GM12874 (cell line): Measurements from ENCODE around the gene C1QL2.

Experiments used
- TF ChIP-seq, protein P1 (sequence below): IDR thresholded peaks from 2 replicates; pipeline ENCODE4 v1.5.1; 2011; ENCODE audit warnings: low read depth, mild to moderate bottlenecking, control low read depth, low read length, moderate library complexity; ENCODE audit not compliant: insufficient read depth

The C1QL2 gene

DNA sequence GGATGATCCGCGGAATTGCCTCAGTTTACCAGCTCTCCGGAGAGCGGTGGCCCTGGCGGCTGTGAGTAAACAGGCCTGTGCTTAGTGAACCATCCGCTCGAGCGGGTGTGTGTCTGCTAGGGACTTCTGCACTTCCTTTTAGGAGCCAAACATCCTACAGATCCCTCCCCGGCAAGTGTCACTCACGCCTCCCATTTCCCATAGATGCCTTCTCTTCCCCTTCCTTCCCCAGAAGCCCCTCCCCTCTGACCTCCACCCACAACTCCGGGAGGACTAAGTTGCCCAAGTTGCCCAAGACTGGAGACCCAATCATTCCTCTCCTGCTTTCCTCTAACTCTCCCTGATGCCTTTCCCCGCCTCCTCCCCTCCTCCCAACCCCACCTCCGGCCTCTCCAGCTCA is 2.9 kb downstream of the C1QL2 start:
- TF ChIP-seq, protein P1, sequence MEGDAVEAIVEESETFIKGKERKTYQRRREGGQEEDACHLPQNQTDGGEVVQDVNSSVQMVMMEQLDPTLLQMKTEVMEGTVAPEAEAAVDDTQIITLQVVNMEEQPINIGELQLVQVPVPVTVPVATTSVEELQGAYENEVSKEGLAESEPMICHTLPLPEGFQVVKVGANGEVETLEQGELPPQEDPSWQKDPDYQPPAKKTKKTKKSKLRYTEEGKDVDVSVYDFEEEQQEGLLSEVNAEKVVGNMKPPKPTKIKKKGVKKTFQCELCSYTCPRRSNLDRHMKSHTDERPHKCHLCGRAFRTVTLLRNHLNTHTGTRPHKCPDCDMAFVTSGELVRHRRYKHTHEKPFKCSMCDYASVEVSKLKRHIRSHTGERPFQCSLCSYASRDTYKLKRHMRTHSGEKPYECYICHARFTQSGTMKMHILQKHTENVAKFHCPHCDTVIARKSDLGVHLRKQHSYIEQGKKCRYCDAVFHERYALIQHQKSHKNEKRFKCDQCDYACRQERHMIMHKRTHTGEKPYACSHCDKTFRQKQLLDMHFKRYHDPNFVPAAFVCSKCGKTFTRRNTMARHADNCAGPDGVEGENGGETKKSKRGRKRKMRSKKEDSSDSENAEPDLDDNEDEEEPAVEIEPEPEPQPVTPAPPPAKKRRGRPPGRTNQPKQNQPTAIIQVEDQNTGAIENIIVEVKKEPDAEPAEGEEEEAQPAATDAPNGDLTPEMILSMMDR, result no peak

DNA sequence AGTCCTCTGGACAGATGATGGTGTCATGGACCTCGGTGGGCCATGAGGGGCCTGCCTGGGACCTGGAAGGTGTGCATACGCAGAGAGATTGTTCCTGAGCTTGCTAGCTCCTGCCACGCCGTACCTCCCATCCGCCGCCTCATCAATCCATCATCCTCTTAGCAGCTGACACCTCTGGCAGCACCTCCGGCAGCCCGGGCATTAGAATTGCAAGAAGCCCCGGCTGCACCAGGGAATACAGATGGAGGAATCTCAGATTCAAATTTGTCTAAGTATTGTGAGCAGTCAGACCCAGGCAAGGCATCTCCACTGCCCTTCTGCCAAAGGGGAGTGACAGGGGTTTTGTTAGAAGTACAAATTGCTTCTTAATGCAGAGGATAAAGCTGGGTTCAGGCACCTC is 4.5 kb downstream of the C1QL2 start:
- TF ChIP-seq, protein P1, result no peak

DNA sequence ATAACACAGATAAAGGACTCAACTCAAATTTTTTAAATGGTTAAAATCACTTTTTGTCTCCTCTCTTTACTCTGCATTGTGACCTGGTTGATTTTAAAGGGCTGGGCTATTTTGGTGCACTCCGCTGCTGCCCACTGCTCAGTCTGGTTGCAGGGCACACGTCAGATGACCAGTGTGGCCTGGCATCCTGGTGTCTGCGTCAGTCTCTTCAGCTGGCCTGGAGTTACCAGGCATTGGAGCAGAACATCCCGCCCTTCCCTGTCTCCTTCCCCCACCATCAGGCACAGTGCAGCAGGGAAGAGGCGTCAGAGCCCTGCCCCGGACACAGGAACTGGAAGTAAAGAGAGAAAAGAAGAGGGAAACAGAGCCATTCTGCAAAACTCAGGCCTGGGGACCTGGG is 8.9 kb downstream of the C1QL2 start:
- TF ChIP-seq, protein P1, result no peak

DNA sequence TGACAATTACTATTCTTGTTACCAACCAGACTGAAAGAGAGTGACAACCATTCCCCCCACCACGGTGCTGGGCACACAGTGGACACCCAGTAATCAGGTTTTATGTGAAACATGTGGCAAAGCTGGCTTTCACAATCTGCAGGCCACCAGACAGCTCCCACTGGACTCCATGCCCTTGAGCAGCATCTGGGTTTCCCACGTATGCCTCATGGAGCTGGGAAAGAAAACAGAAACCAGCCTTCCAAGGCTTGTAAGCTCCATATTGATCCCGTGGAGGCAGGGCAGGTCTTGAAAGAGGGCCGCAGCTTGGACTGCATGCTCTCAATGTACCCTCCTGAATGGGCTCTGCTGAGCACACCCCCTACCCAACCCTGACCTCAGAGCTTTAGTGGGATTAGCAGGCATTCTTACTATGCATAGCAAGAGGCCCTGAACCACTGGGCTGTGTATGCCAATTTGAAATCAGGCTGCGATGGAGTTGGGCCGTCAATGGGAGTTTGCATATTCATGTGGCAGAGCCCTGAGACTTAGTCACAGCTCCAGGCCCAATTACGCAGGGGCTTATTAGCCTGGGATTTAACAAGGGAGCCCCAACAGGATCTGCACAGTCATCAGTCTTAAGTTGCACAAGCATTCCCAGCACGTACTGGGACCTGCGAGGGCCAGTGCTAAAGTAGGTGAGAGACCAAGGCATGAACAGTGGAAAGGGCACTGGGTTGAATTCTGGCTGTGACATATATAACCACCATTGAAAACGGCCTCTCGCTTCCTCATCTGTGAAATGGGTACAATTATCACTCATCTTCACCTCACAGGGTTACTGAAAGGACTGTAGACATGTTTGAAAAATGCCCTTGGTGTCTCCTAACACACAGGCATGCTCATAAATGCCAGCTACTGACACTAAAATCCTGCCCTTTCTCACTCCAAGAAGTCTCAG is 10.5 kb downstream of the C1QL2 start:
- TF ChIP-seq, protein P1, result no peak

DNA sequence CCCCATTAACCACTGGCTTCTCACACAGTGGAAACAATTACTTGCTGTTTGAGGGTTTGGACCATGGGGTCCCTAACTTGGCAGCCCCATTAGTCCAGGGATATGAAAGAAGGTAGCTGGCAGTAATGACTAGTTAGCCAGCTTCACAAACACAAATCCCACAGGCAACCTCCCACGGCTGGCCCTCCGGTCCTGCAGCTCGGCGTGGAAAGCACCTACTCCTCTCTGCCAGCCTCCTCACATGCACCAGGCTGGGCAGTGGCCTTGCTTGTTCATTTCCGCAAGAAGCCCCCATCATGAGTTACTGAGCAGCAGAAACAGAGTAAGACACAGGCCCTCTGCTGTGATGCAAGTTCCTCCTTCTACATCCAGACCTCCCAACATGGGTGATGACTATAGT is 13.7 kb downstream of the C1QL2 start:
- TF ChIP-seq, protein P1, result no peak

DNA sequence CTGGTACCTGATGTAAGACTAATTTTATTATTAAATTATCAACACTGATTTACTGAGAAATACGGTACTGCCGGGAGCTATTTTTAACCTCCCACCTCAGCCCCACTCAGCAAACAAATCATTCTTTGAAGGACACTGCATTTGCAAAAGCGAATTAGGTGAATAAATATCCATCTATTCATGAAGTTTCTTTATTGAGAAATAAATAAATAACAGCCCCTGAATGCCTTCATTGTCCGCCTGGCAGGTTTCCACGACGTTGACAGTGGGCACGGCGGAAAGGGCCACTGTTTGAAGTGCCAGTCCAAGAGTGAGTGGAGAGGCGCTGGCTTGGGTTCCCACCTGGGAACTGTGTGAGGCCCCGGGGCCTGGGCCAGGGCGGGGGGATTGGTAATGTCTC is 15.7 kb downstream of the C1QL2 start:
- TF ChIP-seq, protein P1, result no peak

DNA sequence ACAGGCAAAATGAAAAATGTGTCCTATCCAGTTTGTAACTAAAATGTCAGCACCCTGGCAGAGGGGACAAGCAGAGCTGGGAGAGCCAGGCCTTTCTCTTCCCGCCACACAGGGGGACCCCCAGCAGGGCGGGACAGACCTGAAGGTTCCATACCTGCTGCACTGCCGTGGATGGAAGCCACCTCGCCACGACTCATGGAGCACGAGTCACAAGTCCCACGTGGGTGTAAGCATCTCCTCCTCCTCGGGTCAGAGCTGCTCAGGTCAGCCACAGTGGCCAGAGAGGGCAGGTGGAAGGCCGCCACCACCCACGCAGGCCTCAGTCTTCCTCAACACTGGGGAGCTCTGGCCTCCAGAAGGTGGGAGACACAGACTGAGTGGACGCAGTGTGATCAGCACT is 21.0 kb downstream of the C1QL2 start:
- TF ChIP-seq, protein P1, result no peak
